ENCODE results near the gene STAB2.

Gene STAB2

DNA sequence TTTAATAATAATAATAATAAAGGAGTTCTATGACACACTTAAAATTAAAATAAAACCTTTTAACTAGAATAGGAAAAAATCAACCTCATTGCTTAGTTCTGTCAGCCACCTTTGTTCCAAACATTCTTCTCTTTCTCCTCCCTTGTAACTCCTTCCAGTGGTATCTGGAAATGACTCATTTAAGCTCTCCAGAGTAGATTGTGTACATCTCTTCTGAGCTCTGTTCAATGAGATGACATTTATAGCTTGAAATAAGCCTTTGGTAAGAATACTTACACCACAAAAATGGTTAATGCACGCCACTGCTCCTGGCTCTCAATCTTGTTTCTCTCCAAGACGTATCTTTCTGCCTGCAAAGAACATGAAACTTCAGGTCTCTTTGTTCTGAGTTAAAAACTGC, 70.3 kb downstream of the STAB2 start:
- DNase-seq: no peak

DNA sequence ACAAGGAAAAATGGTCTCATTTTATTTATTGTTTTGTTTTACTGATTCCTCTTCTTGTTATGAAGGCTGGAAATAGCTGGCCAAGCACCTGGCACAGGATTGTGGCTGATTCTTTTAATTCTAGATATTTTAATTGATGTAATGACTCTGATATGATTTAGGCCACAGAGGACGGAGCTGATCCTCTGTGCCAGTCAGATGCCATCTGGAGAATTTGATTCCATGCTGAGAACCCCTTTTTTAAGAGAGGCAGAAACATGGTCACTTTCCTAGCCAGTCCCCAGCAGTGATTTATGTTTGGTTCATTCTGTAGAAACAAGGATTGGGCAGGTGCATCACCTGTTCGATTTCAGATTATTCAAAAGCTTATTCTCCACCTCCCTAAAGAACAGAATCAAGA, 77.6 kb downstream of the STAB2 start:
- no peak for DNase-seq

DNA sequence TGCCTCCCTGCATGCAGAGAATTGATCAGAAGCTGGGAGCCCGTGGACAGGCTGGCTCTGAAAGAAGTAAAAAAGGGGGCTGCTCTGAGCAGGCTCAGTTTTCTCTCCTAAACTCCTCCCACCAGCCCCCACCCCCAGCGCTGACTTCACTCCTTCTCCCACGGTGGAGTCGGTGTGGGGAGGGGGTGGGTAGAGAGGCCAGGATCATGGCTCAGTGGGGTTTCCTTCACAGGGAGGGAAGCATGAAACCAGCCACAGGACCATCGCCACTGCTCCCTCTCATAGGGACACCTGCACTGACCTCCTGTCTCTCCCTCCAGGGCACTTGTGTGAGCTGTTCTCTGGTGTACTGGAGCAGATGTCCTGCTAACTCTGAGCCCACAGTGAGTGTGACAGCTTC, 78.9 kb downstream of the STAB2 start:
- no peak for DNase-seq

DNA sequence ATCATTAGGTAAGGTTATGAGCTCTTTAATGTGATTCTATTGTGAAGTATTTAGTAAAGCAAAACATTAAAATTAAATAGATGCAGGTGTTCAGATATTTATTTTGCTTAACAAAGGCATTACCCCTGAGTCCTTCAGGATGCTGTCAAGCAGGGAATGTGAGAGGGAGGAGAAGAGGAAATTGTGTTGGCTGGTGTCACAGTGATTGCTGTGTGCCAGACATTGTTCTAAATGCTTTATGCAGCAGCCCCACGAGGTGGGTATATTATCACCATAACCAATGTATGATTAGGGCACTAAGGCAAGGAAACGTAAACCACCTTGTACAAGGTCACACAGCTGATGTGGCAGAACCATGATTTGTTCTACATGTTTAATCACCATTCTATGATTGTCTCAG, 80.1 kb downstream of the STAB2 start:
- DNase-seq: no peak

DNA sequence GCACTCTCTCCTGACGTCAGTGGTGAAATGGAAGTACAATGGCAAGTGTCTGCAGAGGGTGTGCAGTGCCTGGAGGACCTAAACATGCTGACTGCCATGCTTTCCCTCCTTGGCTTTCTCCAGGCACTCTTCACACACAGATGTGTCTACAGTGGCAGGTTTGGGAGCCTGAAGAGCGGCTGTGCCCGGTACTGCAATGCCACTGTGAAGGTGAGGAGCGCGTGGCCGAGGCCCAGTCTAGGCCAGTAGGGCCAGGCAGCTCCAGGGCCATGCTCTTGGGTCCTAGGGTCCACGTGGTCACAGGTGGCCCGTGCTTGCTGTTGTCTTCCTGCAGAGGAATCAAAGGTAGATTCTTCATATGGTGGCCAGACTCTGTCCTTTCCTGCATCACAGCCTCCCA, 81.4 kb downstream of the STAB2 start:
- DNase-seq: no peak

DNA sequence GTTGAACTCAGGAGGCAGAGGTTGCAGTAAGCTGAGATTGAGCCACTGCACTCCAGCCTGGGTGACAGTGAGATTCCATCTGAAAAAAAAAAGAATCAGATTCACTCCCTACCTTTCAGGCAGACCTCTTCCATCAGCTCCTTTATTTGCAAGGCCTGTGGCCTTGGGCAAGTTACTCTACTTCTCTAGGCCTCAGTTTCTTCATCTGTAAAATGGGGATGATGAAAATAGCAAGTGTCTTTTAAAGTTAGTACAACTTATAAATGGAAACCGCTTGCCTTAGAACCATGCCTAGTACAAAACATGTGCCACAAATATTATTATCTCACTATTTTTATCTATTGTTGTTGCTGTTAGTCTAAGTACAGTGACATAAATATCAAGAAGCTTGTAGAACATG, 84.3 kb downstream of the STAB2 start:
- no peak for DNase-seq

DNA sequence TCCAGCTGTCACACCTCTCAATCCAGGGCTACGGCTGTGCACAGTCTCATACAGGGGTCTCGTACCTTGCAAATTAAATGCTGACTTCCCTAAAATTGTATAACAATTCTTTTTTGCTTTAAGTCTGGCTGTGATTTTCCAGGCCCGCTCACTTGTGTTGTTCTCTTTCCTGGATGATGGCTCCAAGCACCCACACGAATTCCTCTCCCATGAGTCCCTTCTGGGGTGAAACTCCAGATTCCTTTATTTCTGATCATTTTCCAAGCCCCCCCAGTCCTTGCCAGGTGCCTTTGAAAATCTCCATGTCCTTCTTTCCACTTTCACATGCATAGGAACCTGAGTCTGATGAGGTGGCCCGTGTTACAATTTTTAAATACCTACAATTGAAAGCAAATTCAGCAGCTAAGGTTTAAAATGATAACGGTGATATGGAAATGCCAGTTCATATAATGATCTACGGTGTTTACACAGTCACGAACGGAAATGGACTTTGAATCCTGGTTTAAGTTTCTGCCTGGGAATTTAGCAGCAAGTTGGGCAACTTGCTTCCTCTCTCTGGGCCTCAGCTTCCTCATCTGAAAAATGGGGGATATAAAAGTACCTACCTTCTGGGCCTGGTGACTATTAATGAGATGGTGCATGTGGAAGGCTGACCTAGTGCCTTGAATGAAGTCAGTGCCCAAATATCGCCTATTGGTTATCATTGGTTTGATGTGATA, 85.5 kb downstream of the STAB2 start:
- no peak for DNase-seq

DNA sequence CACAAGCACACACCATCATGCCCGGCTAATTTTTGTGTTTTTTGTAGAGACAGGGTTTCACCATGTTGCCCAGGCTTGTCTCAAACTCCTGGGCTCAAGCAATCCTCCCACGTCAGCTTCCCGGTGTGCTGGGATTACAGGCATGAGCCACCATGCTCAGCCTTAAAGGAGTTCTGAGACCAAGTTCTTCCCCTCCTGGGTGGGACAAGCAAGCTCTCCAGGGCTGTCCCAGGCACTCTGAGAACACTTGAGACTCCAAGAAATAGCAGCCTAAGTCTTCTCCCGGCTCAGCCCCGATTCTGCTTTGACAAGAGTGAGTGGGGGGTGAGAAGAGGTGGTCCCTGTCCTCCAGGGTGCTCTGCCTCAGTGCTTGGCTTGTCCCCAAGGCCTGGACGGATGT, 86.4 kb downstream of the STAB2 start:
- DNase-seq: no peak

DNA sequence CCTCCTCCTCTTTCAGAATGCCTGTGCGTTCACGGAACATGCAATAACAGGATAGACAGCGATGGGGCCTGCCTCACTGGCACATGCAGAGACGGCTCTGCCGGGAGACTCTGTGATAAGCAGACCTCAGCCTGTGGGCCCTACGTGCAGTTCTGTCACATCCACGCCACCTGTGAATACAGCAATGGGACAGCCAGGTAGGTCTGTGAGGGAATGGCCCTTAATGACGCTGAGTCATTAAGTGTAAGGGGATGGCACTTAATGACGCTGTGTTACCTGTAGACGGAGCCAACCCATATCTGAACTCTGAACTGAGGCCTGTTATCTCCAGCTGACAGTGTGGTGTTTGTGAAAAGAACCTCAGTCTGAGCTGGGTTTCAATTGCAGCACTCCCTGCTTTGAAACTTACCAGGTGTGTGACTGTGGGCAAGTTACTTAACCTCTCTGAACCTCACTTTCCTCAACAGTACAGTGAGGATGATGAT, 86.9 kb downstream of the STAB2 start:
- DNase-seq: no peak

DNA sequence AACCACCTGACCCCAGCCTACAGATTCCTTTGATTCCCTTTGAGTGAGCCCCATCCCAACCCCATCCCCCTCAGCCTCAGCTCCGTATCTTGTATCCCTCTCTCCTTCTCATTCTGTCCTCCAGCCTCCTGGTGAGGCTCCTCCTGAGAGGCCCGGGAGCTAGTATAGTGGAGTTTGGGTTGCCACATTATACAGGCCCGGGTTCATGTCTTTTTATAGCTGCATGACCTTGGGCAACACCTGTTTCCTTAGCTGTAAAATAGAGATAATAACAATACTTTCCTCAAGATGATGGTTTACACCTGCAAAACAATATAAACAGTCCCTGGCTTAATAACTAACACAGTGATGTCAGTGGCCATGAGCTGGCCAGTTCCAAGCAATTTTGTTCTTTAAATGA, 89.8 kb downstream of the STAB2 start:
- DNase-seq: no peak

DNA sequence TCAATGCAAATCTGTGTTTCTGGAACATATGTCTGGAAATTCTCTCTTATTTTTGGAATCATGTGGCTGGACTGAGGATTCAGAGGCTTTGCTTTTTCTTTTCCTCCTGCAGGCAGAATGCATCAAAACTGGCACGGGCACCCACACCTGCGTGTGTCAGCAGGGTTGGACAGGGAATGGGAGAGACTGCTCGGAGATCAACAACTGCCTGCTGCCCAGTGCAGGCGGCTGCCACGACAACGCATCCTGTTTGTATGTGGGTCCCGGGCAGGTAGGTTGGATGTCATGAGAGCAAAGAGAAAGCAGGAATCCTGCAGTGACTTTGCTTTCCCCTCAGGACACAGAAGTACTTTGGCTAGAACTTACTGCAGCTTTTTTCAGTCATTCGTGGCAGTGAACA, 90.3 kb downstream of the STAB2 start:
- DNase-seq: no peak

DNA sequence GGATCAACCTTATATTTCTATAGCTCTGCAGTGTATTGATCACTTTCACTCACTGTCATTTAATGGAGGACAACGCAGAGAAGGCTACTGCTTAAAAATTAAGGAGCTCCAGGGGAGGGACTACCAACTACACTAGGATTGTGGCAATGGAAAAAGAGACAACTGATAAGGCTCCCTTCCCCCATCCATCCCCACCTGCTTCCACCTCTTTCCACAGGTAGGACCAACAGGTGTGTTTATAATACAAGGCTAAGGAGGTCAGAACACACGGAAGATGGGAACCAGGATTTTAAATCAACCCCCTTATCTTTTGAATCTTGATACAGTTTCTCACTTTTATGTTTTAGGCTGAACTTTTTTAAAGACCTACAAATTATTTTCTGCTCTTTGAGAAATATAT, 90.8 kb downstream of the STAB2 start:
- no peak for DNase-seq

DNA sequence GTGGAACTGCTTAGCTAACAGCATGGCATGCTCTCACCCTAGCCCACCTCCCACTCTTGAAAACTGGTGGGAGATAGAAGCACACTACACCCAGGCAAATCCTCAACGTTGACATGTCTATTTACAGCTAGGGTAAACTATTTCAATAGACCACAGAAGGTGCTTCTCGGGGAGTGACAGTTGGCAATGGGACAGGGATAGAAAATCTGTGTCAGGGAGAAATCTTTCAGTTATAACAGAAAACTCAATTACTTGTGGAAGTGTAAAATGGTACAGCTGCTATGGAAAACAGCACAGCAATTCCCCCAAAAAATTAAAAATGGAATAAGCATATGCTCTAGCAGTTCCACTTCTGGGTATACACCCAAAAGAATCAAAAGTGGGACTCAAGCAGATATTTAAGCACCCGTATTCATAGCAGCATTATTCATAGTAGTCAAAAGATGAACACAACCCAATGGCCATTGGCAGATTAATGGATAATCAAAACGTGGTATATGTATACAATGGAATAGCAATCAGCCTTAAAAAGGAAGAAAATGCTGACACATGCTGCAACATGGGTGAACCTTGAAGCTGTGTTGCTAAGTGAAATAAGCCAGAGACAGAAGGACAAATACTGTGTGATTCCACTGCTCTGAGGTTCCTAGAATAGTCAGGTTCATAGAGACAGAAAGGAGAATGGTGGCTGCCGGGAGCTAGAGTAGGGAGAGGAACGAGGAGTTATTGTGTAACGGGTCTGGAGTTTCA, 92.5 kb downstream of the STAB2 start:
- no peak for DNase-seq

DNA sequence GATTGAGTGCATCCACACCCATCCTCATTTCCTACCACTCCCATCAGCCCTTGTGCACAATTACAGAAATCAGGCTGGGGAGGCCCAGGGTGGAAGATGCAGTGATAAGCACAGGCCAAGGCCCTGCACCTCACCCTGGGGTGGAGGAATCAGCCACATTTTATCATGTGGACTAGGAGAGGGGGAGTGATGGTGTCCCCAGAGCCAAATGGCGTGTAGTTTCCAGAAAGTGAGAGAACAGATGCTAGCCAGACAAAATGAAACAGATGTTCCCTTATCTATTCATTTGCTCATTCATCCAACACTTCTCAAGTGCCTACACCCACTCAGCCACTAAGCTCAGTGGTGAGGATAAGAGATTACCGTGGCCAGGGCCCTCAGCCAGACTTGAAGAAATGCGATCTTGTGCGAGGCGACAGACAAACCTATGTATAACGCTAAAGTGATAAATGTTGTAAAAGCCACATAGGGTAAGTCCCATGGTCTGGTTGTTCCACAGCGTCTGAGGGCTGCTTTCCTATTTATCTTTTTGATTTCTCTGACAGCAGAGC, 93.6 kb downstream of the STAB2 start:
- no peak for DNase-seq

DNA sequence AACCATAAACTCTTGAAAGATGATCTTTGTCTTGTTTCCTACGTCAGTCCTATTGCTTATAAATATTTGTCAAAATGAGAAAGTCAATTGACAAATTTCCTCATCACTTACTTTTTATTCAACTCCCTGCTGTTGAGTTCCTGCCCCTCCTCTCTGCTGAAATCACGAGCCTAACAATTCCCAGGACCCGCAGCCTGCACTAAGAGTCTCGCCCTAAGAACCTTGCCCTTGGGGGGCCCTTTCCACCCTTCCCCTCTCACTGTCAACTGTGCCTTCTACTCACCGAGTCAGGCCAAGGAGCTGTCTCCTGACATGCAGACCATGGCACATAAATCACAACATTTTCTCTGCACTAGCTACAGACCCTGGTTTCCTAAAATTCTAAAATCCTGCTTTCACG, 99.0 kb downstream of the STAB2 start:
- DNase-seq: no peak

DNA sequence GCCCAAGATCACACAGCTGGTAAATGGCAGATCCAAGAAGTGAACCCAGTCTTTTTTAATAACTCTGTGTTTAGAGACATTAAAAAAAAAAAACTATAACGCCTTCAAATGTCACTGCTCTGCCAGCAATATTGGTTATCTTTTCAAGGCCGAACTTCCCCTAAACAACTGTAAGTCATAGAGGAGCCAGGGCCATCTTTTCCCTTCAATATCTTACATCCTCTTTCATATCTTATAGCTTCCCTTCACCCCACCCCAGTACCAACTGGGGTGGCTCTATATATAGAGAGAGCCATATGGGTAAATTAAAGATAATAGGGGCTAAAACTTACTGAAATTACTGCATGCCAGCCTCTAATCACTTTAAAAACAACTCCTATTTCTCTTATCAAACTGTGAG, 100.2 kb downstream of the STAB2 start:
- no peak for DNase-seq

DNA sequence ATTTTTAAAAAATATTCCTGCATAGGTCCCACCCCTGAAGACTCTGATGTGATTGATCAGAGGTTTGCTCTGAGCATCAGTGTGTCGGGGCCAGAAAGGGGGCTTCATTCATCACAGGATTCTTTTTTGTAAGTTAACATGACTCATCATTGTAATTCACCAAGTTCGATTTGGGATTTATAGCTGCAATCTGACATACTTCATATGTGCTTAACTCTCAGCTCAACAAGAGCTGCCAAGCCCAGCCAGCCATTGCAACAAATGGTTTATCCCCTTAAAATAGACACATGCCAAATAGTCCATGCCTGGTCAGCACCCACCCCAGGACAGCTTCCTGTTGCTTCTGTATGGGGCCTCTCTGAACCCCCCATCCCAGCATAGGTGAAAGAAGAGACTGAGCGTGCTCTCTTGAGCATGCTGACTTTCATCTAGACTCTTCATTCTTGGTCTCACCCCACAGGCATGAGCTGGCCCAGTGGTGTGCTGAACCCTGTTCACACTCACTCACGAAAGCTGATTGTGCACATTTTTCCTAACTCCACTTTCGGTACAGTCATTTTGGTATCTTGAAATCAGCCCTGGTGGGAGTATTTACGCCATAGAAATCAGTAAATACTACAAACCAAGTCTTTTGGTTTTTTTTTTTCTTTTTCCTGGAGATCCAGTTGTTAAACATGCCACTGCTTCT, 101.4 kb downstream of the STAB2 start:
- DNase-seq: no peak

DNA sequence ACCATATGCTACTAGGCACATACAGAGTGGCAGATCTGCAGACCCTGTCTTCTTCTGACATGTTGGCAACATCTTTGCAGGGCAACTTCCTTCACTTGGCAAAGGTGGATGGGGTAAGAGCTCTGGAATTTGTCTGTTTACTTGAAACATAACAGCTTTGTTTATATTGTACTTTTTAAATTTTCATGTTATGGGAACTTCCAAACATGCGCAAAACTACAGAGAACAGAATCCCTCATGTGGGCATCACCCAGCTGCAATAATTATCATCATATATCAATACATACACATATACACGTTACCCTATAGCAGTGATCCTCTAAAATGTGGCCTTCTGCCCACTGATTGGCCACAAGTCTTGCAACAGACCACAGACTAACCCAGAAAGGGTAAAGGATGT, 103.4 kb downstream of the STAB2 start:
- DNase-seq: no peak

DNA sequence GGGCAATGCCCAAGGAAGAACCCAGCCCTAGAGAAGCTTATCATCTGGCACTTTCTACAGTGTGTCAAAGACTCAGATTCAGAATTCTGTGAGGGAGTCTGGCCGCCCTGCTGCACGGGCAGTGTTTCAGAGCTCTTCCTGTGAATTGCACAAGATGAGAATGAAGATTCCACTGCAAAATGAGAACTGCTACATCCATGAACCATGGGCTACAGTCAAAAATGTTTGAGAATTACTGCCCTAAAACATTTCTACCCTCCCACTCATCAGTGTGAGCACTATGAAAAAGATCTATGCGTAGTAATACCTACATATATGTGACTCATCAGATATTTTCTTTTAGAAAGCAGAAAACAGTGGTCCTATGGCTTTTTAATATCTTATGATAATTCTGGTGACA, 104.0 kb downstream of the STAB2 start:
- no peak for DNase-seq

DNA sequence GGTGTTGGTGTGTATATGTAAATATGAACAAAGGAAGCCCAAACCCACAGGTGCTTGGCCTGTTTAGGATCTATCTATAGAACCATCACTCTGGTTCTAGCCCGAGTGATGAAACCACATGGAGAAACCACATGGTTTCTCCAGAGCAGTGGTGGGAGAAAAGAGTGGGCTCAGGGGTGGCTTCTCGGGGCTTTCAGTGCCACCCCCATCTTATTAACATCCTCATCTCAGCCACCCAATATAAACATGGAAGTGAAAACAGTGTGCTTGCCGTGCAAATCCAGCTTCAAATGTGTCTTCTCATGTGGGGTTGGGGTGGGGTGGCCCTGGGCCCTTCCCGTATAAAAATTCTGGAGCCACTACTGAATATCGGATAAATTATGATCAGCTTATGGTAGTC, 109.0 kb downstream of the STAB2 start:
- DNase-seq: no peak

DNA sequence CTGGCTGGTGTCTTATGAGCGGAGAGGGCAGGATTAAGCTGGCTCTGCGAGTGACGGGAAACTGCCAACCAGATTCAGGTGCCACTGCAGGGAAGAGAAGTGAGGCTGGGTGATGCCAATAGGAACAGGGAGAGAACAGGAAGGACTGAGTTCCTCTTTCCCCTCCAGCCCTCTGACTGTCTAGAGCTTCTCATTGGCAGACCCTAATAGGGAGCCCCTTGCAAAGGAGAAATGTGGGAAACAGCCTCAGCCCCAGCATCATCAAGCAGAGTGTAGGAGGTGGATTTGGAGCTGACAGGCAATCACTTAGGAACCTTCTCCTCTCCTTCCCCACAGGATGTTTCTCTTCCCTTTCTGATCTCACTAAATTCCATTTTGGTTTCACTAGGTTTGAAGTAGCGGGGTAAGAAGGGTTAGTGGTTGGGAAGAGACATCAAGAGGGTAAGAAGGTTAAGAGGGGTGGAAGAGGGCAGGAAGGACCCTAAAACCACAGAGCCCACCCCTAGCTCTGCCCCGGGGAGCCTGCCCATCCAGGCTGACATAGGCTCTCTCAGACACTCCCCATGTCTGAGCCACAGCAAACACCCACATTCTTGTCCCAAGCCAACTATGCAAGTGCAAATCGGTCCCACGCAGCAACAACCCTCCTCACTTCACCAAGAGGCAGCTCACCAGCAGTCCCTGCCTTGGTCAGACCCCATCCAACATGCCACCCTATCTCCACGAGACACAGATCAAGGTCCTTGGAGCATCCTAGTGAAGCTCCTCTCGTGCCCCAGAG, 111.1 kb downstream of the STAB2 start:
- no peak for DNase-seq

DNA sequence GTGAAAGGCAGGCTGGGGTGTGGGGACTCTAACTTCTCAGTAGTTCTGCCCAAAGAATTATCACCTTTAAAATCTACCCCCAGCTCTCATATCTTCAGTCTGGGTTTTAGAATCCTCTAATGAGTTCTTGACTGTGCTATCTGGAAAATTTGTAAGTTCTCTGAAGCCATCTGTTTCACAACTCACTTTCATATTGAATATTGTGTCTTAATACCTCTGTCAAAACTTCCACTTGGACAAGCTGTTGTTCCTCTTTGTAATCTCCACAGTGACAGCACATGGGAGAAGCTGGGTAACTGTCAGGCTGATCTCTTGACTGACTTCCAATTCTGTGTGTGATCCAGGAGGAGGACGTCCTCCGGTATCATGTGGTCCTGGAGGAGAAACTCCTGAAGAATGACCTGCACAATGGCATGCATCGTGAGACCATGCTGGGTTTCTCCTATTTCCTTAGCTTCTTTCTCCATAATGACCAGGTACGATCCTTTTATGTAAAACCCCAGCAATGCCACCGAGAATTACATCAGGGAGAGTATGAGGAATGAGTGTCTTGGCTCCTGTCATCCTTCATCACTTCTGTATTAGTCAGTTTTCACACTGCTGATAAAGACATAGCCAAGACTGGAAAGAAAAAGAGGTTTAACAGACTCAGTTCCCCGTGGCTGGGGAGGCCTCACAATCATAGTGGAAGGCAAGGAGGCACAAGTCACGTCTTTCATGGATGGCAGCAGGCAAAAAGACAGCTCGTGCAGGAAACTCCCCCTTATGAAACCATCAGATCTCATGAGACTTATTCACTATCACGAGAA, 111.9 kb downstream of the STAB2 start:
- DNase-seq: no peak
